CD4-positive, alpha-beta T cell treated with Interleukin-17A for 1 hour (primary cell): ENCODE data around the gene EIF4EBP2.

Experiments
- DNase-seq: peaks from one replicate; pipeline ENCODE4 v3.0.0-alpha.2; 2020

The EIF4EBP2 gene, protein sequence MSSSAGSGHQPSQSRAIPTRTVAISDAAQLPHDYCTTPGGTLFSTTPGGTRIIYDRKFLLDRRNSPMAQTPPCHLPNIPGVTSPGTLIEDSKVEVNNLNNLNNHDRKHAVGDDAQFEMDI

GRCh38 chr10:70404036-70404786, at the start of gene EIF4EBP2:
EIF4EBP2 (plus strand) TSS chr10:70404145; CDS start chr10:70404402, 257 bp downstream.
- DNase-seq = peak; percentile 98

DNA sequence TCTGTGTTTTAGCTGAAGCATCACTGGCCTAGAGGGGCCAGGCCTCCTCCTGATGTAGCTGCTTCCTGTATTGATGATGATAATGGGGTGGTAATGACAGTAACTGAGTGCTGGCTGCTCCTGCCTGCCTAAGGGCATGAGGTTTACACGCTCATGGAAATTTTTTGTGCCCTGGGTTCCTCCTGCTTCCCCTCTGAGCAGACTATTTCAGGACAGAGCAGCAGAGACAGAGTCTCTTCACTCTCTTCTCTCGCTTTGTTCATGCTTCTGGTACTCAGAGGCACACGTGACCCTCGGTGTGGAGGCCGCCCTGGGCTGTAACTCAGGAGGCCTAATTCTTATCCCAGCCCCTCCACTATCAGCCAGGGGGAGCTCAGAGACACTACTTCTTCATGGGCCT, 49.4 kb upstream of the EIF4EBP2 start:
- no peak for DNase-seq

DNA sequence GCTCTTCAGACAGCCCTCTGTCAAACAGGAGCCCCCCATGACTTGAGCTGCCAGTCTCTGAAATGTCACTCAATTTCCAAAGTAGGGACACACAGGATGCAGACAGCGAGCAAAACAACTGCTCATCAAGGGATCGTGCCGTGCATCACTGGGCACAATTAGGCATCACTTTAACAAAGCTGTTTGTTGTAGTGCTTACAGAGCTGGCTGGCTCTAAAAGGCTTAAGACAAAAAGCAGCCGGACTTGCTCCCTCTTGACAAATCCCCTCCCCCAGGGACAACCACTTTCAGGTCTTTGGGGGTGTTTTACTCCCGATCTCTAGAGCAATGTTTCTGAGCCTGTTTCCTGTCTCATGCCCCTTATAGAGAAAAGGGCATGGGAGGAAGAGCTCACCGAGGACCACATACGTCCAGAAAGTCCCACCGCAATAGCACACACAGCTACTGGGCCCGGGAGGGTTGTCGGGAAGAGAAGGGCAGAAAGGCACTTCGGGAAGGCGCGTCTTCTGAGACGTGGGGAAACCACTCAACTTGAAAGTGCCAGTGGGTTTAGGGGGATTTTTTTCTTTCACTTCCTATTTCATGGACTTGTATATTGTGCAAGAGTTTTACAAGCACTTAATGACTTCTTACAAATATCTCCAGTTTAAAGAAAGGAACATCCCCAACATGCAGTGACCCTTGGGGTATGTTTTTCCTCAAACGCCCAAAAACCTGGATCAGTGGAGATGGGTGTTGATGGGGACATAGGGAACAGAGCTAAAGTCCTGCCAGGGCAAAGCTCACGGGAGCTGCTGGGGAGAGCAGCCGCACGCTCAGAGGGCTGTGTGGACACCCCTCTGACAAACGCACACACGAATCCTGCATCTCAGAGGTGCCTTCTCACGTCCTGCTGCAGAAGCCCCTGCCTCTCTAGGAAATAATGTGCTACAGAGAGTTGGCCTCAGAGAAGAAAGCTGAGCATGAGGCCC, 48.6 kb upstream of the EIF4EBP2 start:
- peak; percentile 35 for DNase-seq

GRCh38 chr10:70357565-70357964, 46.4 kb upstream of the EIF4EBP2 start:
- no peak for DNase-seq

GRCh38 chr10:70358446-70358845, 45.5 kb upstream of the EIF4EBP2 start:
- no peak for DNase-seq

DNA sequence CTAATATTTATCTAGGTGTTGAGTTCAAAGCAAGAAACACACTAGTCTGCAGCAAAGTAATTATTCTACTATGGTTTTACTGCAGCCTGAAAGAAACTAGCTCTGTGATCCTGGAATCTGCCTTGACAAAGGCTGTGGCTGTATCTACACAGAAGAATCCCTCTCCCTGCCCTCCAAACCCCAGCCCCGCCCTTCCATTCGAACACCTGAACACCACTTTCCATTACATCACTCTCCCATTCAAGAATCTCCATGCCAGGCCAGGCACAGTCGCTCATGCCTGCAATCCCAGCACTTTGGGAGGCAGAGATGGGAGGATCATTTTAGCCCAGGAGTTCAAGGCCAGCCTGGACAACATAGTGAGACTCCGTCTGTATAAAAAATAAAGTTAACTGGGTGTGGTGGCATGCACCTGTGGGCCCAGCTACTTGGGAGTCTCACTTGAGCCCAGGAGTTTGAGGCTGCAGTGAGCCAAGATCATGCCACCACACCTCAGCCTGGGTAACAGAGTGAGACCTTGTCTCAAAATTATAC, 44.9 kb upstream of the EIF4EBP2 start:
- no peak for DNase-seq

- DNase-seq = no peak
These were observed 43.7 kb upstream of the EIF4EBP2 start for GRCh38 chr10:70360215-70360614.

- DNase-seq = no peak
These were observed 41.6 kb upstream of the EIF4EBP2 start for GRCh38 chr10:70362328-70362727.

GRCh38 chr10:70363292-70363691, 40.7 kb upstream of the EIF4EBP2 start:
- no peak for DNase-seq

GRCh38 chr10:70363971-70364771, 39.8 kb upstream of the EIF4EBP2 start:
- DNase-seq = peak; percentile 87

GRCh38 chr10:70364772-70365091, 39.2 kb upstream of the EIF4EBP2 start:
- no peak for DNase-seq

DNA sequence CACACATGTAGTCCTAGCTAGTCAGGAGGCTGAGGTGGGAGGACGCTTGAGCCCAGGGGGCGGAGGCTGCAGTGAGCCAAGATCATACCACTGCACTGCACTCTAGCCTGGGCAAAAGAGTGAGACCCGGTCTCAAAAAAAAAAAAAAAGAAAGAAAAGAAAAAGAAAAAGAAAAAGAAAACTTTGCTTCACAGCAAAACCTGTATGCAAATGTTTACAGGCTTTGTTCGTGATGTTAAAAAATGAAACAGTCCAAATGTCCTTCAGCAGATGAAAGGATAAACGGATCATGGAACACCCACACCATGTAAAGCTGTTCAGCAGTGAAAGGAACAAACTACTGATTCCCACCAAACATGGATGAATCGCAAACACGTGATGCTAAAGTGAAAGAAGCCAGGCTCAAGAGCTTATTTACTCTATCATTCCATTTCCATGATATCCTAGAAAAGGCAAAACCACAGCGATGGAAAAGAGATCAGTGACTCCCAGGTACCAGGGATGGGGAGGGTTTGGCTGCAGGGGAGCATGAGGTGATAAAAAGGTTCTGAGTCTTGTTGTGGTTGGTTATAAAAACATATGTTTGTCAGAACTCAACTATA, 36.6 kb upstream of the EIF4EBP2 start:
- no peak for DNase-seq

DNA sequence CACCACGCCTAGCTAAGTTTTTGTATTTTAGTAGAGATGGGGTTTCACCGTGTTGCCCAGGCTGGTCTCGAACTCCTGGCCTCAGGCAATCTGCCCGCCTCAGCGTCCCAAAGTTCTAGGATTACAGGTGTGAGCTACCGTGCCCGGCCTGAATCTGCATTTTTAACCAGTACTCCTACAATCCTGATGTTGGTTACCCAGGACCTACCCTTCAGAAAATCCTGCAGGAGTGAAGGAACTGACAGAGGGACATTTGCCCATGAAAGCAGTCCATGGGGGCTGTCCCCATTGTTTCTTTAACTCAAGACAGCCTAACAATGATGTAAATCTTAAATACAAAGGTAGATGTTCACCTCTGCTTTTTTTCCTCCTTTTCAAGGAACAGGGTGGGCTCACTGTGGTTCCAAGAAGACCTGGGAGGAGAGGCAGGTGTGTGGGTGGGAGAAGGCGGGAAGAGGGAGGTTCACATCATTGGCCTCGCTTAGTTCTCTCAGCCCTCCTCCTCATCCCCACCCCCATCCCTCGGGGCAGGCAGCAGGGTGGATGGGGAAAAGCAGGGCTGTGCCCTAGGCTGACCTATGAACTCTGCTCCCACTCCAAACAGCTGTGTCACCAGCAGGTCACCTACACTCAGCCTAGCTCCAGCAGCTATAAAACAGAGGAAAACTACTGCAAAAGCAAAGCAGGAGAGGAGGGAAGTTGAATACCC, 35.0 kb upstream of the EIF4EBP2 start:
- no peak for DNase-seq

- no peak for DNase-seq
These were observed 34.4 kb upstream of the EIF4EBP2 start for GRCh38 chr10:70369498-70370018.

DNA sequence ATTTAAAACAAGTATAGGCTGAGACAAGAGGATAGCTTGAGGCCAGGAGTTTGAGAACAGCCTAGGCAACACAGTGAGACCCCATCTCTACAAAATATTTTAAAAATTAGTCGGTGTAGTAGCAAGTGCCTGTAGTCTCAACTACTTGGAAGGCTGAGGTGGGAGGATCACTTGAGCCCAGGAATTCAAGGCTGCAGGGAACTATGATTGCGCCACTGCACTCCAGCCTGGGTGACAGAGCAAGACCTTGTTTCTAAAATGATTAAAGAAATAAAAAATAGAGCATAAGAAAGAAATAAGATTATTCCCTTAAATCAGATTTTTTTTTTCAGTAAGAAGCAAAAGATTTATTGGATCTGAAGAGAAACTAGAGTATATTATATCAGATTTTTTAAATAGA, 33.2 kb upstream of the EIF4EBP2 start:
- no peak for DNase-seq

GRCh38 chr10:70371846-70372245, 32.1 kb upstream of the EIF4EBP2 start:
- DNase-seq = no peak

DNA sequence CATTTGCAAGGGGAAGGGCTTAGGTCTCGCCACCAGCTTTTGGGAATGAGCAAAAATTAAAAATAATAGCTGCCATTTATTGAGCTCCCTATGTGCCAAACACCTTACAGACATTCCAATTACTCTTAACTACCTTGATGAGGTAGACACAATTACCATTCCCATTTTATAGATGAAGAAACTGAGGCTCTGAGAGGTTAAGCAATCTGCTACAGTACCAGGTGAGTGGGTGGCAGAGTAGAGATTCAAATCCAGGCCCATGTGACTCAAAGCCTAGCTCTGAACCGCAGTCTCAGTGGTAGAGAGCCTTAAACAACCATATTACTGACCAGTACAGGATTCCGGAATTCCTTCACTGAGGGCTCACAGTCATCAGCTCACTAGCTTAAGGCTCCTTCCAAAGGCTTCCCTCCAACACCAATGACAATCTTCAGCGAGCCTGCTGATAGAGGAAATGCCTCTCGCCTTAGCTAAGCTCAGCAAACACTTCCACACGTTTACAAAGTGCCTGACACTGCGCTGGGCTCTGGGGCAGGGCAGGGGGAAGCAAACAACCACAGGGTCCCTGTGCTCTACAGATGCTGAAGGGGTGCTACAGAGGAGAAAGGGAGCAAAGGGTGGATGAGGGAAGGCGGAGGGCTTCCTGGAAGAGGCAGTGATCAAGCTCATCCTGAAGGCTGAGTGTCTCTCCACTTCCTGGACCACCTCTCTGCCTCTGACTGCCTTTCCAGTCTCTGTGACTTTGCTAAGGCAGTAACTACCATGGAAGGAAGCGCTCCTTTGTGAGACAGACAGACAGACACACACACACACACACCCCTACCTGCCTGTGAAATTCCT, 28.9 kb upstream of the EIF4EBP2 start:
- DNase-seq = no peak

DNA sequence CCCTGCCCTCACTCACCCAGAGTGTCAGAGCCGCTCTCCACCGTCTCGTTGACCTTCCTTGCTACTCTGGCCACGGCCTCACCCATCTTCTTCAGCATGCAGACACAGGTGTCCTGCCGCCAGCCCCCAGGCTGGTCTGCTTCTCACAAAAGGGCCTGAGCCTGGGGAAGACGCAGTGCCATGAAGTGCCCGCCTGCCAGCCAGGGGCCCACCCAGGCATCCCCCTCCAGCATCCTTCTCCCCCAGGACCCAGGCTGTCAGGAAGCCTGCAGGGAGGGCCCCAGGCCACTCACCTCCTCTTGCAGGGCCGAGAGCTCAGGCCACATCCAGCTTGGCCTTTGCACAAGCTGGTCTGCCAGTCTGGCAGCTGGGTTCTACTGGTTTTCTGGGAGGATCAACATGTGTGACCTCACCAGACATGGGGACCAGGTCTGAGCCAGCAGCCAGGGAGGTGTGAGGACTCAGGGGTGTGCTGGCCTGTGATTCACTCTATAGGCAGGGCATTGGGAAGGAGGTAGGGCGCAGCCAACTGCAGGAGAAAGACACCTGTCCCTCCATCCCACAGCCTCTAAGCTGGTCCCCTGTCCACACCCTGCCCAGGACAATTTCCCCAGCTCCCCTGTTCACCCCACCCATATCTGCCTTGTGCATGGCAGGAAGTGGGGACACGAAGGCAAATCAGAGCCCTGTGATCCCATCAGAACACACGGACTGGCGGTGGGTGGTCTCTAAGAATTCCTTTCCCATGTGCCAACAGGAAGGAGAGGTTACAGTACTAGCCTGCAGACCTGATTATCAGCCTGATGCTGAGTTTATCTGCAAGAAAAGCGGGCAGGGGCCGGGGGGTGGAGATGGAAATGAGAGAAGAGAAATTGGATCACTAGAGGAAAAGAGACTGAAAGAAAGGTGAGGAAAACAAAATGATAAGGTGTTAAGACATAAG, 27.2 kb upstream of the EIF4EBP2 start:
- no peak for DNase-seq

GRCh38 chr10:70378122-70378521, 25.8 kb upstream of the EIF4EBP2 start:
- no peak for DNase-seq
